Activated T-cell treated with anti-CD3 and anti-CD28 coated beads for 4 hours (primary cell): ENCODE measurements around the gene SIK3.

Experiments used
- DNase-seq: peaks from one replicate; pipeline ENCODE4 v3.0.0-alpha.2; 2020

Gene SIK3

GRCh38 chr11:116888884-116889549, 209.2 kb downstream of the SIK3 start:
- no peak for DNase-seq

GRCh38 chr11:116888024-116888423, 210.2 kb downstream of the SIK3 start:
- DNase-seq, result no peak

GRCh38 chr11:116885951-116886655, 212.1 kb downstream of the SIK3 start:
- DNase-seq, result no peak

- DNase-seq, result no peak
Observed at GRCh38 chr11:116882386-116882785, 215.8 kb downstream of the SIK3 start.

- no peak for DNase-seq
Observed at GRCh38 chr11:116881143-116881542, 217.1 kb downstream of the SIK3 start.

GRCh38 chr11:116879800-116880625, 218.2 kb downstream of the SIK3 start:
- no peak for DNase-seq

GRCh38 chr11:116876656-116877055, 221.6 kb downstream of the SIK3 start:
- no peak for DNase-seq

GRCh38 chr11:116875194-116875593, 223.0 kb downstream of the SIK3 start:
- no peak for DNase-seq

- no peak for DNase-seq
Observed at GRCh38 chr11:116874251-116874650, 224.0 kb downstream of the SIK3 start.

- no peak for DNase-seq
Observed at GRCh38 chr11:116873381-116873780, 224.8 kb downstream of the SIK3 start.

- no peak for DNase-seq
Observed at GRCh38 chr11:116871248-116871647, 227.0 kb downstream of the SIK3 start.

GRCh38 chr11:116870054-116870453, 228.2 kb downstream of the SIK3 start:
- no peak for DNase-seq

GRCh38 chr11:116869610-116870009, 228.6 kb downstream of the SIK3 start:
- DNase-seq, result no peak

GRCh38 chr11:116868066-116868465, 230.2 kb downstream of the SIK3 start:
- no peak for DNase-seq

- no peak for DNase-seq
Observed at GRCh38 chr11:116867619-116868018, 230.6 kb downstream of the SIK3 start.

- no peak for DNase-seq
Observed at GRCh38 chr11:116866804-116867455, 231.3 kb downstream of the SIK3 start.

- no peak for DNase-seq
Observed at GRCh38 chr11:116865696-116866095, 232.5 kb downstream of the SIK3 start.

- DNase-seq, result no peak
Observed at GRCh38 chr11:116864531-116864930, 233.7 kb downstream of the SIK3 start.

GRCh38 chr11:116862951-116863350, 235.3 kb downstream of the SIK3 start:
- no peak for DNase-seq

GRCh38 chr11:116862185-116862584, 236.0 kb downstream of the SIK3 start:
- DNase-seq, result no peak

- DNase-seq, result no peak
Observed at GRCh38 chr11:116861539-116861938, 236.7 kb downstream of the SIK3 start.

GRCh38 chr11:116860303-116860702, 237.9 kb downstream of the SIK3 start:
- no peak for DNase-seq

GRCh38 chr11:116859175-116859574, 239.1 kb downstream of the SIK3 start:
- DNase-seq, result no peak
